HG03064 (cell line): ENCODE measurements around the gene SHTN1.

Experiments used
- ATAC-seq: cut with Tn5 transposase; IDR thresholded peaks from one replicate; pipeline ENCODE4 v1.9.1; 2021; ENCODE audit warnings: low read depth; ENCODE audit not compliant: unreplicated experiment

Gene SHTN1

DNA sequence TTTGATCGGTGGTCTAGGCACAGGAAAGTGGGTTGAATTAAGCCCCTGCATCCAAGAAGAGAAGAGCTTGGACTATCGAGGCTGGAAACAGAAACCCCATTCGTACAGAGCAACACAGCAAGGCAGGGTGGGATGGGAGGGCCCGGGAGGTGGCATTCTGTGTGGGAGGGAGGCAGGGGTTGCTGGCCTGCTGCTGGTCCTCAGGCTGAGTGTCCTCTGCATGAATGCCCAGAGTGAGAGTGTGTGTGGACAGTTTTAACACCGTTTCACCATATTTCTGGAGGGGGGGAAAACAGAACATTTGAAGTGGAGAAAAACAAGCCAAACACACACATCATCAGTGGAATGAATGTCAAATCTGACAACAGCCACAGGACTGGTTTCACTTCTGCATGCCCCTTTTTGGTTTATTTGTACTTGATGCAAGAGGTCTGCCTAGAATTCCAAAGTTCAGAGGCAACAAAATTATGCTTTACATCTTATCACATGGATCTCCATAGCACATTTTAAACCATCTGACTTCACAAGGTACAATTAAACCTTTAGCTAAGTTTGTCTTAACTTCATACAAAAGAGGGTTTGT, 166.8 kb downstream of the SHTN1 start:
- no peak for ATAC-seq

GRCh38 chr10:116836902-116837523, 168.0 kb downstream of the SHTN1 start:
- no peak for ATAC-seq

- ATAC-seq = no peak
Measured at GRCh38 chr10:116836083-116836482, 168.9 kb downstream of the SHTN1 start.

DNA sequence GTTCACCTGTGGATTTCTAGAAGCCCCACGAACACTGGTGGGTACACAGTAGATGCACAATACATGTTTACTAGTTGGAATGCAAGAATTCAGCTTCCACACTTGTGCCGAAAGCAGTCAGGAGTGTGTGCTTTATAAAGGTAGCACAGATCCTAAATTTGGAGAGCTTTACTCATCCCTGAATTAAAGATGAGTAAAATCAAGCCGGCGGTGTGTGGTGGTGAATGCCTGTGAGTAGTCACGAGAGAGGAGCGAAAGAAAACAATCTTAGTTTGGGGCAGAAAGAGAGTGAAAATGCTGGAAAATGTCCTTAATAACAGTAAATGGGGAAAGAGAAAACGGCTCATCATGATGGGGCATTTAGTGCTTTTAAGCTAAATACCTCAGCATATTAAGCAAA, 169.3 kb downstream of the SHTN1 start:
- ATAC-seq = no peak

DNA sequence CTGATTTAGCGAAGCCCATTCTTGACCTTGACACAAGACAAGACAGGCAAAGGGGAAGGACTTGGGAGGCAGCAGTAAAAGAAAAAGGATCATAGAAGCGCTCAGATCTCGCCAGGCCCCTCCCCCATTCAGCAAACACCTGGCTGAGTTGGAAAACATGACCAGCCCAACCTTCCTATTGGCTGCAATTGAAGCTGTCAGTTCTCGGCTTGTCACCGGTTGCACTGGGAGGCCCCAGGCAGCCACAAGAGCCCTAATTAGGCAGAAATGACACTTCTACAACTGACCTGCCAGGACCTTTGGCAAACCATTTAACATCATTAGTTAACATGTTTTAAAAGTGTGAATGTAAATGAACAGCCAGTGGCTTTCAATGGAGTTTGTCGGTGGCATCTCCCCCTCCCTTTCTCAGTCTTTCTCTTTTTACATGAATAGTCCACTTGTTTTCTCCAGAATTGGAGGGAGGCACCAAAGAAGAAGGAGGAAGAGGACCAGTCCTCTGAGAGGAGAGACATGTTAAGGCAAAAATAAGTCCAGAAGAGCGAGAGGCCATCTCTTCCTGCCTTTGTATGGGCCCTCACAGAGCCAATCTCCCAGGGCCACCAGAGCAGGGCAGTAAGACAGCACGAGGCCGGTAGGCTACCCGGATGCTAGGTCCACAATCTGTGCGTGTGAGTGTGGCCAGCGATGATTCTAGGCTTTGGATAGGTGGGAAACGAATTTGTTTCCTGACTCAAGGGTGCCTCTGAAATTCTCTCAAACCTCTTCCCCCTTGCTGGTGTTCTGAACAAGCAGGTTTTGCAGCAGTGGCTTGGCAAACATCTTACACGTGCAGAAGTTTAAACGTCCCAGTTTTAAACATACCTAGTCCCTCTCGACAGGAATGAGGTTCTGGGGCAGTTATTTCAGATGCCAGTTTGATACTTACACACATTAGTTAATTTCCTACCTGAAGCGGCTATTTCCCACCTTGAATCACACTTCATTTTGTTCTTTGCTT, 170.7 kb downstream of the SHTN1 start:
- ATAC-seq = no peak

GRCh38 chr10:116831790-116832189, 173.2 kb downstream of the SHTN1 start:
- no peak for ATAC-seq
